ENCODE measurements around the gene MYO3A. TPM values are rescaled to one million over a fixed set of nuclear protein-coding genes. Genes with fewer than 3 reads are reported as not detected.
"Not testable (repeated sequence)": the region's sequence is repeated elsewhere in the genome, so short reads cannot be mapped to it uniquely, and the experiment has no call there.

The MYO3A gene
- total RNA-seq, 1 experiment from 2014 or later: 0.14 TPM

DNA sequence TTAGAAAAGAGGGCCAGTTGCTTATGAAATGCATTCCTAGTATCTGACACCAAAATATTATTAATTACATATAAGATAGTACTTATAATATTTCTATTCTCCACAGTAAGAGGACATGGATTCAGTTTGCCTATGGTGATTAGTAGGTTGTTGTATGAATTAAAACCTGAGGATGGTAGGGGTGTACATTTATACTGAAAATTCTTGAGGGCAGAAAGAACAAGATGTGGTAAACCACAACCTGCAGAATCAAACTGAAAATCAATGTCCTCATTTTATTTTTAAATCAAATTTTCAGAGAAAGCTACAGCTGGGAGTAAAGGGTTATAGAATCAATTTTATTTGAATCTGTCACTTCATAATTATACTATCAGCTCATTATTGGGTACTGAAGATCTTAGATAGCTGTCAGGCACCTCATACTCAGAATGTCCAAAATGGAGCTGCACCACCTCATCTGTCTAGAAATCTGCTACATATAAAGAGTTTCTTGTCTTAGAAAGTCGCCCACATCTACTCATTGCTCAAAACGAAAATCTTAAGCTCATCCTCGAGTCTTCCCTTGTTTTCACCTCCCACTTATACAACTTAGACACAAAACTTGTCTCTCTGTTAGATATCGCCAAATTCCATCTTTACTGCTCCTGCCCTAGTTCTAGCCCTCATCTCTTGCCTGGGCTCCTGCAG is 65.4 kb downstream of the MYO3A start:
- Mint-ChIP-seq H3K27me3 (ENCODE audit: unreplicated experiment) (peaks cover 14% of the 10 kb centered on the region), H3K4me3 (ENCODE audit: low read depth, unreplicated experiment) (no peak overlapping the region), H3K27ac (ENCODE audit: unreplicated experiment) (no peak overlapping the region), H3K4me1 (ENCODE audit: low read depth, unreplicated experiment) (peaks cover 7% of the 10 kb centered on the region), H3K36me3 (ENCODE audit: insufficient read depth, unreplicated experiment) (no peaks in the 10 kb centered on the region), H3K9me3 (ENCODE audit: low read depth, unreplicated experiment) (peaks cover 3% of the 10 kb centered on the region)
- intact Hi-C loops (cut with micrococcal nuclease; ENCODE audit: unreplicated experiment): no loop called here
- CTCF ChIA-PET: no interaction called here
- TF ChIP-seq, protein P1, sequence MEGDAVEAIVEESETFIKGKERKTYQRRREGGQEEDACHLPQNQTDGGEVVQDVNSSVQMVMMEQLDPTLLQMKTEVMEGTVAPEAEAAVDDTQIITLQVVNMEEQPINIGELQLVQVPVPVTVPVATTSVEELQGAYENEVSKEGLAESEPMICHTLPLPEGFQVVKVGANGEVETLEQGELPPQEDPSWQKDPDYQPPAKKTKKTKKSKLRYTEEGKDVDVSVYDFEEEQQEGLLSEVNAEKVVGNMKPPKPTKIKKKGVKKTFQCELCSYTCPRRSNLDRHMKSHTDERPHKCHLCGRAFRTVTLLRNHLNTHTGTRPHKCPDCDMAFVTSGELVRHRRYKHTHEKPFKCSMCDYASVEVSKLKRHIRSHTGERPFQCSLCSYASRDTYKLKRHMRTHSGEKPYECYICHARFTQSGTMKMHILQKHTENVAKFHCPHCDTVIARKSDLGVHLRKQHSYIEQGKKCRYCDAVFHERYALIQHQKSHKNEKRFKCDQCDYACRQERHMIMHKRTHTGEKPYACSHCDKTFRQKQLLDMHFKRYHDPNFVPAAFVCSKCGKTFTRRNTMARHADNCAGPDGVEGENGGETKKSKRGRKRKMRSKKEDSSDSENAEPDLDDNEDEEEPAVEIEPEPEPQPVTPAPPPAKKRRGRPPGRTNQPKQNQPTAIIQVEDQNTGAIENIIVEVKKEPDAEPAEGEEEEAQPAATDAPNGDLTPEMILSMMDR (IDR thresholded peaks at IDR 0.05; ENCODE audit: unreplicated experiment): no peak
- BruUV-seq (replicated peaks): no TSS peak
- DNase-seq: no peak

DNA sequence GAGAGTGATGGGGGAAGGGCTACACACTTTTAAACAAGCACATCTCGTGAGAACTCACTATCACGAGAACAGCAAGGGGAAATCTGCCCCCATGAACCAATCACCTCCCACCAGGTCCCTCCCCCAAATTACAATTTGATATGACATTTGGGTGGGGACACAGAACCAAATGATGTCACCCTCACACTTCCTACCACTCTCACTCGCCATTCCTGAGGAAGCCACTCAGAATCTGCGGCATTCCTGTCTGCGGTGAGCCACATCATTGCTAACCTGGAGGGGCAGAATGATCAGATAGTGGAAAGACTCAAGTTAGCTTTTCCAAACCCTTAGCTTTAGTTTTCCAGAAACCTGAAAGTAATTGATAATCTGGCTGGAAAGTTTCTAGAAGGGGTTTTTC is 66.9 kb downstream of the MYO3A start:
- TF ChIP-seq, protein P1 (IDR thresholded peaks at IDR 0.05; ENCODE audit: unreplicated experiment): no peak
- Mint-ChIP-seq H3K27me3 (ENCODE audit: unreplicated experiment) (peaks cover 14% of the 10 kb centered on the region), H3K27ac (ENCODE audit: unreplicated experiment) (no peak overlapping the region), H3K4me3 (ENCODE audit: low read depth, unreplicated experiment) (no peak overlapping the region), H3K9me3 (ENCODE audit: low read depth, unreplicated experiment) (peaks cover 6% of the 10 kb centered on the region), H3K4me1 (ENCODE audit: low read depth, unreplicated experiment) (peaks cover 7% of the 10 kb centered on the region), H3K36me3 (ENCODE audit: insufficient read depth, unreplicated experiment) (no peaks in the 10 kb centered on the region)
- DNase-seq: no peak
- CTCF ChIA-PET: interaction anchor here (0.5 kb wide), 1 partner anchor 482 kb away, joined by 3 read pairs; no protein-coding TSS in a partner anchor
- BruUV-seq (replicated peaks): no TSS peak
- intact Hi-C loops (cut with micrococcal nuclease; ENCODE audit: unreplicated experiment): no loop called here

DNA sequence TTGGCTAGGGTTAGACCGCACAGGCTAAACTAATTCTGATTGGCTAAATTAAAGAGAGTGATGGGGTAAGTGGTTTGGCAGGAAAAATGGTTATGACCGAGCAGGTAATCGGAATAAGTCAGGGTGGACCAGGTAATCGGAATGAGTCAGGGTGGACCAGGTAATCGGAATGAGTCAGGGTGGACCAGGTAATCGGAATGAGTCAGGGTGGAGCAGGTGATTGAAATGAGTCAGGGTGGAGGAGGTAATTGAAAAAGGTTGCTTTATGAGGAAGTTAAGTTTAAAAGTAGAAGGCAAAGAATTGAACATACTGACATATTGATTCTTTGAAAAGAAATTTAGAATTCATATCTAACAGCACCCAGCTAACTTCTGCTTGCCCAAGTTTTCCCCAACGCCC is 68.4 kb downstream of the MYO3A start:
- H3K36me3 Mint-ChIP-seq (ENCODE audit: insufficient read depth, unreplicated experiment); CTCF ChIA-PET; H3K27ac Mint-ChIP-seq (ENCODE audit: unreplicated experiment); H3K4me3 Mint-ChIP-seq (ENCODE audit: low read depth, unreplicated experiment); intact Hi-C loops (cut with micrococcal nuclease; ENCODE audit: unreplicated experiment); DNase-seq; BruUV-seq (replicated peaks); H3K4me1 Mint-ChIP-seq (ENCODE audit: low read depth, unreplicated experiment); H3K9me3 Mint-ChIP-seq (ENCODE audit: low read depth, unreplicated experiment): not testable (repeated sequence)
- H3K27me3 Mint-ChIP-seq (ENCODE audit: unreplicated experiment): peaks cover 14% of the 10 kb centered on the region

DNA sequence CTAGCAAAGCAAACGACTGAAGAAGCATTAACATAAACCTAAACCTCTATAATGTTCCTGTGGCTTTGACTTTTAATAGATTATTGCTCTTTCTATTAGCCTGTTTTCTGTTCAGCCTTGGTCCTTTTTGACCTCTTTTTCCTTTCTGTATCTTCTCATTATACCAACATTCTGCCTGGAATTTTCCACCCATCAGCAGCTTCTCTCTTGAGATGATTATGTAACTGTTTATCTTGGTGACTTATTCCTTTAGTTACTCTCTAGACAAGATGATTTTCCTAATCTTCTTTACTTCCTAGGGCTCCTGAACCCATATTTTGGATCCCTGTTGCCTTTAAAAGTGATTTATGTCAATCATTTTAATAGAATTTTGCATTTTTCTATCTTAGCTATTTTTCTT is 81.1 kb downstream of the MYO3A start:
- H3K27ac Mint-ChIP-seq (ENCODE audit: unreplicated experiment): no peak overlapping the region
- no TSS peak for BruUV-seq (replicated peaks)
- H3K9me3 Mint-ChIP-seq (ENCODE audit: low read depth, unreplicated experiment): no peaks in the 10 kb centered on the region
- no peak overlapping the region for H3K4me3 Mint-ChIP-seq (ENCODE audit: low read depth, unreplicated experiment)
- TF ChIP-seq, protein P1 (IDR thresholded peaks at IDR 0.05; ENCODE audit: unreplicated experiment): no peak
- no peaks in the 10 kb centered on the region for H3K4me1 Mint-ChIP-seq (ENCODE audit: low read depth, unreplicated experiment)
- no peak for DNase-seq
- intact Hi-C loops (cut with micrococcal nuclease; ENCODE audit: unreplicated experiment): no loop called here
- H3K36me3 Mint-ChIP-seq (ENCODE audit: insufficient read depth, unreplicated experiment): no peaks in the 10 kb centered on the region
- no peaks in the 10 kb centered on the region for H3K27me3 Mint-ChIP-seq (ENCODE audit: unreplicated experiment)
- CTCF ChIA-PET: no interaction called here

DNA sequence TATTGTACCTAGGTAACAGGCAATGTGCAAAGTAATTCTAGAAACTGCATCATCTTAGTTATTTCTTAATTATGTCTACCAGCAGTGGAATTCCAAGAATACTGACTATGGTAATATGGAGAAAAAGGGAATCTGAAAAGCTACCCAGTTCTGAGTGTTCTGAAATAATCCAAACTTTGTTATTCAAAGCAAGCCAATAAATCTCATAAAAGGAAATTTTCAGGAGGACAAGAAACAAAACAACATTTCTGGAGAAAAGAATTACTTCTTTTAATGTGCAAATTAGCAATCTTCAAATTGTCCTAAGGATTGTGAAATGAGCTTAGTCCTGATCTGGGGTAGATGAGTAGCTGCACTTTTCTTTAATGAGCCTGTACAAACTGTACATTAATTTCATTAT is 88.8 kb downstream of the MYO3A start:
- BruUV-seq (replicated peaks): no TSS peak
- intact Hi-C loops (cut with micrococcal nuclease; ENCODE audit: unreplicated experiment): no loop called here
- no peaks in the 10 kb centered on the region for H3K4me1 Mint-ChIP-seq (ENCODE audit: low read depth, unreplicated experiment)

More for the DNA sequence above, 88.8 kb downstream of the MYO3A start:
- CTCF ChIA-PET: no interaction called here
- TF ChIP-seq, protein P1 (IDR thresholded peaks at IDR 0.05; ENCODE audit: unreplicated experiment): no peak
- H3K4me3 Mint-ChIP-seq (ENCODE audit: low read depth, unreplicated experiment): no peak overlapping the region
- H3K9me3 Mint-ChIP-seq (ENCODE audit: low read depth, unreplicated experiment): no peaks in the 10 kb centered on the region
- no peaks in the 10 kb centered on the region for H3K27me3 Mint-ChIP-seq (ENCODE audit: unreplicated experiment)
- H3K27ac Mint-ChIP-seq (ENCODE audit: unreplicated experiment): no peak overlapping the region
- no peaks in the 10 kb centered on the region for H3K36me3 Mint-ChIP-seq (ENCODE audit: insufficient read depth, unreplicated experiment)
- no peak for DNase-seq

All from Calu3 (cell line).